HepG2 (cell line): ENCODE measurements around the gene AHSG. TPM values are rescaled to one million over a fixed set of nuclear protein-coding genes. Genes with fewer than 3 reads are reported as not detected.
A peak's percentile ranks its signal among the peaks of the same experiment; 100 is the strongest.

ENCODE experiments used
- BHLHE40 ChIP-seq: IDR thresholded peaks from 2 replicates; pipeline ENCODE4 v1.6.1; 2011; ENCODE audit warnings: low read length, improper control_type of control experiment
- EED ChIP-seq: sonication (generic); formaldehyde crosslinking; IDR thresholded peaks from 2 replicates; pipeline ENCODE4 v1.5.0; 2020; ENCODE audit warnings: mild to moderate bottlenecking, missing genetic modification reagents
- GATAD2A ChIP-seq: IDR thresholded peaks from 2 replicates; pipeline ENCODE4 v1.6.1; 2016
- GTF3A ChIP-seq: sonication (generic); formaldehyde crosslinking; conservative IDR thresholded peaks from 2 replicates; pipeline ENCODE4 v1.4.0; 2020; ENCODE audit warnings: mild to moderate bottlenecking, missing genetic modification reagents
- KMT2A ChIP-seq: sonication (generic); formaldehyde crosslinking; IDR thresholded peaks from 2 replicates; pipeline ENCODE4 v1.4.0; 2020; ENCODE audit warnings: missing genetic modification reagents
- NFE2 ChIP-seq: sonication (generic); formaldehyde crosslinking; IDR thresholded peaks from 2 replicates; pipeline ENCODE4 v1.4.0; 2020; ENCODE audit warnings: missing genetic modification reagents
- NFYB ChIP-seq: sonication (generic); formaldehyde crosslinking; IDR thresholded peaks from 2 replicates; pipeline ENCODE4 v1.4.0; 2020; ENCODE audit warnings: missing genetic modification reagents
- ONECUT2 ChIP-seq: sonication (generic); formaldehyde crosslinking; IDR thresholded peaks from 2 replicates; pipeline ENCODE4 v1.4.0; 2020; ENCODE audit warnings: missing genetic modification reagents
- SNAI1 ChIP-seq: sonication (generic); formaldehyde crosslinking; IDR thresholded peaks from 2 replicates; pipeline ENCODE4 v1.5.0; 2020; ENCODE audit warnings: mild to moderate bottlenecking, missing genetic modification reagents, borderline replicate concordance
- SP5 ChIP-seq: IDR thresholded peaks from 2 replicates; pipeline ENCODE4 v1.6.1; 2016; ENCODE audit warnings: low read depth, borderline replicate concordance
- TBX2 ChIP-seq: sonication (generic); formaldehyde crosslinking; IDR thresholded peaks from 2 replicates; pipeline ENCODE4 v1.5.0; 2020; ENCODE audit warnings: missing genetic modification reagents, mild to moderate bottlenecking, borderline replicate concordance
- ZFP41 ChIP-seq: sonication (generic); formaldehyde crosslinking; IDR thresholded peaks from 2 replicates; pipeline ENCODE4 v1.4.0; 2020; ENCODE audit warnings: mild to moderate bottlenecking, missing genetic modification reagents, borderline replicate concordance
- ZNF251 ChIP-seq: sonication (generic); formaldehyde crosslinking; IDR thresholded peaks from 2 replicates; pipeline ENCODE4 v1.9.0; 2021; ENCODE audit warnings: mild to moderate bottlenecking, missing genetic modification reagents
- ZNF292 ChIP-seq: sonication (generic); formaldehyde crosslinking; IDR thresholded peaks from 2 replicates; pipeline ENCODE4 v1.8.1; 2022; ENCODE audit warnings: mild to moderate bottlenecking, low read depth, missing genetic modification reagents, borderline replicate concordance
- ZNF3 ChIP-seq: IDR thresholded peaks from 2 replicates; pipeline ENCODE4 v1.7.0; 2017; ENCODE audit warnings: inconsistent platforms
- ZNF354B ChIP-seq: sonication (generic); formaldehyde crosslinking; IDR thresholded peaks from 2 replicates; pipeline ENCODE4 v1.8.0; 2022; ENCODE audit warnings: mild to moderate bottlenecking, missing genetic modification reagents
- ZNF44 ChIP-seq: sonication (generic); formaldehyde crosslinking; IDR thresholded peaks from 2 replicates; pipeline ENCODE4 v1.5.1; 2020; ENCODE audit warnings: mild to moderate bottlenecking, missing genetic modification reagents
- ZNF567 ChIP-seq: sonication (generic); formaldehyde crosslinking; IDR thresholded peaks from 2 replicates; pipeline ENCODE4 v1.8.1; 2023; ENCODE audit warnings: mild to moderate bottlenecking, missing genetic modification reagents, borderline replicate concordance
- ZNF605 ChIP-seq: sonication (generic); formaldehyde crosslinking; IDR thresholded peaks from 2 replicates; pipeline ENCODE4 v1.8.0; 2022; ENCODE audit warnings: mild to moderate bottlenecking, missing genetic modification reagents
- ZNF737 ChIP-seq: sonication (generic); formaldehyde crosslinking; IDR thresholded peaks from 2 replicates; pipeline ENCODE4 v1.5.0; 2020; ENCODE audit warnings: missing genetic modification reagents, mild to moderate bottlenecking, borderline replicate concordance
- ZNF879 ChIP-seq: sonication (generic); formaldehyde crosslinking; IDR thresholded peaks from 2 replicates; pipeline ENCODE4 v1.8.1; 2023; ENCODE audit warnings: missing genetic modification reagents
- polyA plus RNA-seq, 8 experiments: library from polyadenylated mRNA; depleted of rRNA in 3 of 8; stranded (reverse) in 7 of 8; unstranded in 1 of 8; fragments of >200 nt; fragmentation: Illumina TruSeq in 4 of 8; extraction: Trizol in 4 of 8; gene quantifications; 2 replicates each; pipeline versions ENCODE4 v1.2.1 to v1.2.3, GENCODE V29; 2011 to 2016; ENCODE audit warnings: low read depth in 4 of 8, missing spikeins in 1 of 8, mixed read lengths in 1 of 8; ENCODE audit not compliant: insufficient read depth in 1 of 8
- total RNA-seq, 5 experiments: library from RNA; depleted of rRNA; stranded (reverse); fragments of >200 nt; fragmentation: Illumina TruSeq; extraction: Trizol; gene quantifications; 2 replicates each; pipeline ENCODE4 v1.2.3, GENCODE V29; 2016; ENCODE audit warnings: low read depth in 1 of 5
- TF ChIP-seq, protein P1 (sequence below): sonication (generic); formaldehyde crosslinking; IDR thresholded peaks from 2 replicates; pipeline ENCODE4 v1.4.0; 2020; ENCODE audit warnings: missing genetic modification reagents, borderline replicate concordance
- TF ChIP-seq, protein P2 (sequence below): sonication (generic); formaldehyde crosslinking; IDR thresholded peaks from 2 replicates; pipeline ENCODE4 v1.5.0; 2020; ENCODE audit warnings: mild to moderate bottlenecking, low read depth, missing genetic modification reagents, borderline replicate concordance
- TF ChIP-seq, protein P3 (sequence below): sonication (generic); formaldehyde crosslinking; IDR thresholded peaks from 2 replicates; pipeline ENCODE4 v1.5.0; 2020; ENCODE audit warnings: missing genetic modification reagents
- TF ChIP-seq, protein P4 (sequence below): IDR thresholded peaks from 2 replicates; pipeline ENCODE4 v1.6.1; 2012; ENCODE audit warnings: inconsistent platforms
- TF ChIP-seq, protein P5 (sequence below): sonication (generic); formaldehyde crosslinking; IDR thresholded peaks from 2 replicates; pipeline ENCODE4 v1.4.0; 2020; ENCODE audit warnings: missing genetic modification reagents

The AHSG gene
- total and polyA plus RNA-seq, 2 of the 13 experiments (the other 11 are each of a cell fraction or from before 2014, with no cell fraction given): 2,043 to 19,152 TPM

DNA sequence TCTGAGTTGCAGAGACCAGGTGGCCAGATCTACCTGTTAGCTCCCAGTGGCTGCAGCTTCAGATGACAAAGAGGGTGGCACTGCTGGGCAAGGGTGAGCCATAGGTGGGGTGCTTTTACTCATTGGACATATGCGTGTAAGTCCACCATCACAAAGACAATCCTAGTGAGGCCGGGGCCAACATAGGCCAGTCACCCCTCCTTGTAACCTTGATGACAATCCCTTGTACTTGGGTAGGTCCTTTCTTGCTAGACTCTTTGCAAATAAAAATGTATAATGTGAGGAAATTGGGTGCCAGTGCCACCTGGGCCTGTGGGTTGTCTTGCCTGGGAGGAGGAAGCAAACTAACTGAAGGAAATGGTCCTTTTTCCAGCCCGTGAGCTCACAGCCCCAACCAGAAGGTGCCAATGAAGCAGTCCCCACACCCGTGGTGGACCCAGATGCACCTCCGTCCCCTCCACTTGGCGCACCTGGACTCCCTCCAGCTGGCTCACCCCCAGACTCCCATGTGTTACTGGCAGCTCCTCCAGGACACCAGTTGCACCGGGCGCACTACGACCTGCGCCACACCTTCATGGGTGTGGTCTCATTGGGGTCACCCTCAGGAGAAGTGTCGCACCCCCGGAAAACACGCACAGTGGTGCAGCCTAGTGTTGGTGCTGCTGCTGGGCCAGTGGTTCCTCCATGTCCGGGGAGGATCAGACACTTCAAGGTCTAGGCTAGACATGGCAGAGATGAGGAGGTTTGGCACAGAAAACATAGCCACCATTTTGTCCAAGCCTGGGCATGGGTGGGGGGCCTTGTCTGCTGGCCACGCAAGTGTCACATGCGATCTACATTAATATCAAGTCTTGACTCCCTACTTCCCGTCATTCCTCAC, 7.6 kb downstream of the AHSG start (continued):
- TF ChIP-seq SNAI1 (CRISPR knock-in tag) (peak; percentile 73; the same call in 1 of the 2 replicates), ZNF3 (CRISPR knock-in tag) (no peak), GTF3A (CRISPR knock-in tag) (no peak; the same call in 1 of the 2 replicates), BHLHE40 (no peak), ZFP41 (CRISPR knock-in tag) (peak; percentile 33; the same call in 1 of the 2 replicates), SP5 (CRISPR knock-in tag) (no peak), NFE2 (no peak), ZNF879 (CRISPR knock-in tag) (no peak), ZNF605 (CRISPR knock-in tag) (peak; percentile 81), KMT2A (no peak), ZNF354B (CRISPR knock-in tag) (peak; percentile 72; the same call in 1 of the 2 replicates), GATAD2A (CRISPR knock-in tag) (no peak), ZNF251 (peak; percentile 36; the same call in 1 of the 2 replicates), TBX2 (CRISPR knock-in tag) (peak; percentile 66), NFYB (CRISPR knock-in tag) (no peak), ZNF737 (CRISPR knock-in tag) (no peak), EED (CRISPR knock-in tag) (no peak), ZNF44 (no peak), ZNF567 (no peak; the same call in 1 of the 2 replicates), ZNF292 (CRISPR knock-in tag) (no peak), ONECUT2 (CRISPR knock-in tag) (no peak)
- TF ChIP-seq, protein P1, sequence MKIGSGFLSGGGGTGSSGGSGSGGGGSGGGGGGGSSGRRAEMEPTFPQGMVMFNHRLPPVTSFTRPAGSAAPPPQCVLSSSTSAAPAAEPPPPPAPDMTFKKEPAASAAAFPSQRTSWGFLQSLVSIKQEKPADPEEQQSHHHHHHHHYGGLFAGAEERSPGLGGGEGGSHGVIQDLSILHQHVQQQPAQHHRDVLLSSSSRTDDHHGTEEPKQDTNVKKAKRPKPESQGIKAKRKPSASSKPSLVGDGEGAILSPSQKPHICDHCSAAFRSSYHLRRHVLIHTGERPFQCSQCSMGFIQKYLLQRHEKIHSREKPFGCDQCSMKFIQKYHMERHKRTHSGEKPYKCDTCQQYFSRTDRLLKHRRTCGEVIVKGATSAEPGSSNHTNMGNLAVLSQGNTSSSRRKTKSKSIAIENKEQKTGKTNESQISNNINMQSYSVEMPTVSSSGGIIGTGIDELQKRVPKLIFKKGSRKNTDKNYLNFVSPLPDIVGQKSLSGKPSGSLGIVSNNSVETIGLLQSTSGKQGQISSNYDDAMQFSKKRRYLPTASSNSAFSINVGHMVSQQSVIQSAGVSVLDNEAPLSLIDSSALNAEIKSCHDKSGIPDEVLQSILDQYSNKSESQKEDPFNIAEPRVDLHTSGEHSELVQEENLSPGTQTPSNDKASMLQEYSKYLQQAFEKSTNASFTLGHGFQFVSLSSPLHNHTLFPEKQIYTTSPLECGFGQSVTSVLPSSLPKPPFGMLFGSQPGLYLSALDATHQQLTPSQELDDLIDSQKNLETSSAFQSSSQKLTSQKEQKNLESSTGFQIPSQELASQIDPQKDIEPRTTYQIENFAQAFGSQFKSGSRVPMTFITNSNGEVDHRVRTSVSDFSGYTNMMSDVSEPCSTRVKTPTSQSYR: no peak
- TF ChIP-seq, protein P2, sequence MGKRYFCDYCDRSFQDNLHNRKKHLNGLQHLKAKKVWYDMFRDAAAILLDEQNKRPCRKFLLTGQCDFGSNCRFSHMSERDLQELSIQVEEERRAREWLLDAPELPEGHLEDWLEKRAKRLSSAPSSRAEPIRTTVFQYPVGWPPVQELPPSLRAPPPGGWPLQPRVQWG (CRISPR knock-in tag): no peak; the same call in 1 of the 2 replicates
- TF ChIP-seq, protein P3, sequence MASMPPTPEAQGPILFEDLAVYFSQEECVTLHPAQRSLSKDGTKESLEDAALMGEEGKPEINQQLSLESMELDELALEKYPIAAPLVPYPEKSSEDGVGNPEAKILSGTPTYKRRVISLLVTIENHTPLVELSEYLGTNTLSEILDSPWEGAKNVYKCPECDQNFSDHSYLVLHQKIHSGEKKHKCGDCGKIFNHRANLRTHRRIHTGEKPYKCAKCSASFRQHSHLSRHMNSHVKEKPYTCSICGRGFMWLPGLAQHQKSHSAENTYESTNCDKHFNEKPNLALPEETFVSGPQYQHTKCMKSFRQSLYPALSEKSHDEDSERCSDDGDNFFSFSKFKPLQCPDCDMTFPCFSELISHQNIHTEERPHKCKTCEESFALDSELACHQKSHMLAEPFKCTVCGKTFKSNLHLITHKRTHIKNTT (CRISPR knock-in tag): no peak
- TF ChIP-seq, protein P4, sequence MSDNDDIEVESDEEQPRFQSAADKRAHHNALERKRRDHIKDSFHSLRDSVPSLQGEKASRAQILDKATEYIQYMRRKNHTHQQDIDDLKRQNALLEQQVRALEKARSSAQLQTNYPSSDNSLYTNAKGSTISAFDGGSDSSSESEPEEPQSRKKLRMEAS: no peak
- TF ChIP-seq, protein P5, sequence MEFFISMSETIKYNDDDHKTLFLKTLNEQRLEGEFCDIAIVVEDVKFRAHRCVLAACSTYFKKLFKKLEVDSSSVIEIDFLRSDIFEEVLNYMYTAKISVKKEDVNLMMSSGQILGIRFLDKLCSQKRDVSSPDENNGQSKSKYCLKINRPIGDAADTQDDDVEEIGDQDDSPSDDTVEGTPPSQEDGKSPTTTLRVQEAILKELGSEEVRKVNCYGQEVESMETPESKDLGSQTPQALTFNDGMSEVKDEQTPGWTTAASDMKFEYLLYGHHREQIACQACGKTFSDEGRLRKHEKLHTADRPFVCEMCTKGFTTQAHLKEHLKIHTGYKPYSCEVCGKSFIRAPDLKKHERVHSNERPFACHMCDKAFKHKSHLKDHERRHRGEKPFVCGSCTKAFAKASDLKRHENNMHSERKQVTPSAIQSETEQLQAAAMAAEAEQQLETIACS (CRISPR knock-in tag): no peak
